NK-92 (cell line): ENCODE measurements around the gene ITCH.
"Not testable (repeated sequence)": the region's sequence is repeated elsewhere in the genome, so short reads cannot be mapped to it uniquely, and the experiment has no call there.

Source experiments
- DNase-seq: peaks from one replicate; lab custom pipeline; 2025; ENCODE audit not compliant: unreplicated experiment; lab: John Stamatoyannopoulos, UW

Gene ITCH

GRCh38 chr20:34343458-34344211 lies 19.4 kb upstream of the ITCH start:
- DNase-seq = no peak

- DNase-seq = no peak
Observed at GRCh38 chr20:34344238-34344637, 18.8 kb upstream of the ITCH start.

- no peak for DNase-seq
Observed at GRCh38 chr20:34345402-34345736, 17.7 kb upstream of the ITCH start.

- not testable (repeated sequence) for DNase-seq
Observed at GRCh38 chr20:34345839-34346532, 17.1 kb upstream of the ITCH start.

- DNase-seq = not testable (repeated sequence)
Observed at GRCh38 chr20:34346533-34346865, 16.6 kb upstream of the ITCH start.

GRCh38 chr20:34347571-34347970 lies 15.5 kb upstream of the ITCH start:
- DNase-seq = no peak

GRCh38 chr20:34350095-34350494 lies 13.0 kb upstream of the ITCH start:
- DNase-seq = no peak

- DNase-seq = not testable (repeated sequence)
Observed at GRCh38 chr20:34353467-34353866, 9.6 kb upstream of the ITCH start.

GRCh38 chr20:34355427-34355826 lies 7.6 kb upstream of the ITCH start:
- no peak for DNase-seq

- DNase-seq = not testable (repeated sequence)
Observed at GRCh38 chr20:34359729-34360128, 3.3 kb upstream of the ITCH start.

GRCh38 chr20:34362502-34363061 lies 491 bp upstream of the ITCH start:
- DNase-seq = no peak

- no peak for DNase-seq
Observed at GRCh38 chr20:34363465-34364222, 571 bp downstream of the ITCH start.

GRCh38 chr20:34364223-34364506 lies 1.1 kb downstream of the ITCH start:
- DNase-seq = no peak

- no peak for DNase-seq
Observed at GRCh38 chr20:34365765-34366213, 2.7 kb downstream of the ITCH start.

- no peak for DNase-seq
Observed at GRCh38 chr20:34367155-34367554, 4.1 kb downstream of the ITCH start.

GRCh38 chr20:34367911-34368310 lies 4.8 kb downstream of the ITCH start:
- DNase-seq = not testable (repeated sequence)

- no peak for DNase-seq
Observed at GRCh38 chr20:34368547-34368946, 5.5 kb downstream of the ITCH start.

GRCh38 chr20:34369265-34369664 lies 6.2 kb downstream of the ITCH start:
- DNase-seq = peak; percentile 18

GRCh38 chr20:34370062-34370461 lies 7.0 kb downstream of the ITCH start:
- DNase-seq = no peak

GRCh38 chr20:34373445-34373844 lies 10.4 kb downstream of the ITCH start:
- DNase-seq = no peak

- DNase-seq = no peak
Observed at GRCh38 chr20:34374209-34374760, 11.2 kb downstream of the ITCH start.
